HCT116 (cell line): ENCODE measurements around the gene LCN9. TPM values are rescaled to one million over a fixed set of nuclear protein-coding genes. Genes with fewer than 3 reads are reported as not detected.

Source experiments
- ATAC-seq: fragments of 200-7000 bp; cut with Tn5 transposase; 2 replicates; pipeline ENCODE4 v1.9.1; 2020; ENCODE audit warnings: mild to moderate bottlenecking, moderate library complexity
- BruUV-seq: library from RNA; stranded (reverse); fragments of 400-500 nt; replicated peaks from 2 replicates; lab custom pipeline; 2021; lab: Mats Ljungman, UMichigan
- CTCF ChIA-PET: fragments of 300-600 bp; sonication (Branson Sonifier 250); formaldehyde crosslinking; loops from one replicate; lab custom pipeline; 2021; ENCODE audit warnings: antibody characterized with exemption; lab: Charles Lee
- POLR2A ChIA-PET: fragments of 300-600, 350-600 bp; sonication (Branson Sonifier 250); formaldehyde crosslinking; loops from one replicate; lab custom pipeline; 2021; ENCODE audit warnings: antibody characterized with exemption; lab: Charles Lee
- RAD21 ChIA-PET, 2 experiments: fragments of 300-600 bp; sonication (Branson Sonifier 250); formaldehyde crosslinking; loops; one replicate each; lab custom pipeline; 2023; ENCODE audit warnings: low total read pairs in 2 of 2; ENCODE audit not compliant: uncharacterized antibody in 2 of 2, unreplicated experiment in 2 of 2, low non-redundant PET in 1 of 2; lab: Charles Lee
- DNase-seq: peaks from one replicate; pipeline ENCODE4 v3.0.0-alpha.2; 2010; ENCODE audit warnings: low read depth, low spot score
- H2AFZ ChIP-seq: fragments of 200-600 bp; shearing (Covaris generic), sonication (generic); 2 replicates; pipeline ENCODE4 v1.6.1; 2017; ENCODE audit warnings: low read depth, mixed run types, mixed read lengths, antibody characterized with exemption, low read length; ENCODE audit not compliant: poor library complexity, severe bottlenecking
- H3K27ac ChIP-seq: 2 replicates; pipeline ENCODE4 v1.5.1; 2012; ENCODE audit warnings: low read depth, low read length
- H3K27me3 ChIP-seq: fragments of 200-600 bp; sonication (generic); 2 replicates; pipeline ENCODE4 v1.6.1; 2016; ENCODE audit warnings: mixed run types, low read length, mixed read lengths; ENCODE audit not compliant: insufficient read depth
- H3K36me3 ChIP-seq, 2 experiments: fragments of 200-500 bp in 1 of 2; fragments of 200-600 bp in 1 of 2; sonication (Bioruptor generic) in 1 of 2; sonication (generic) in 1 of 2; 2 replicates each; pipeline versions ENCODE4 v1.5.1 to v1.6.1; 2014 to 2016; ENCODE audit warnings: low read length in 2 of 2, inconsistent platforms in 1 of 2, mixed read lengths in 1 of 2, mixed run types in 1 of 2; ENCODE audit not compliant: insufficient read depth in 2 of 2, control insufficient read depth in 1 of 2
- H3K4me1 ChIP-seq, 2 experiments: fragments of 200-600 bp in 1 of 2; sonication (generic) in 1 of 2; 2 replicates each; pipeline versions ENCODE4 v1.5.1 to v1.6.1; 2012 to 2017; ENCODE audit warnings: low read length in 2 of 2, inconsistent platforms in 1 of 2, mild to moderate bottlenecking in 1 of 2, mixed read lengths in 1 of 2, mixed run types in 1 of 2, moderate library complexity in 1 of 2; ENCODE audit not compliant: insufficient read depth in 2 of 2, control insufficient read depth in 1 of 2
- H3K4me2 ChIP-seq: fragments of 200-600 bp; sonication (generic); 2 replicates; pipeline ENCODE4 v1.6.1; 2017; ENCODE audit warnings: mixed run types, low read length, mixed read lengths
- H3K4me3 ChIP-seq, 2 experiments: fragments of 200-600 bp in 1 of 2; sonication (generic) in 1 of 2; replicated peaks in 1 of 2; 2 replicates each; pipeline ENCODE4 v1.5.1; 2011 to 2016; ENCODE audit warnings: low read length in 2 of 2, control low read depth in 1 of 2, low read depth in 1 of 2, mild to moderate bottlenecking in 1 of 2, mixed read lengths in 1 of 2, mixed run types in 1 of 2
- H3K79me2 ChIP-seq: fragments of 200-600 bp; sonication (generic); 2 replicates; pipeline ENCODE4 v1.6.1; 2017; ENCODE audit warnings: mild to moderate bottlenecking, mixed run types, low read length, moderate library complexity, mixed read lengths; ENCODE audit not compliant: insufficient read depth
- H3K9ac ChIP-seq: fragments of 200-600 bp; sonication (generic); 2 replicates; pipeline ENCODE4 v1.6.1; 2016; ENCODE audit warnings: low read length, mixed read lengths
- H3K9me2 ChIP-seq: fragments of 200-600 bp; sonication (generic), shearing (Covaris generic); 2 replicates; pipeline ENCODE4 v1.6.1; 2017; ENCODE audit warnings: mixed run types, mild to moderate bottlenecking, moderate library complexity; ENCODE audit not compliant: insufficient read depth
- H3K9me3 ChIP-seq, 2 experiments: fragments of 200-500 bp in 1 of 2; fragments of 200-600 bp in 1 of 2; sonication (Bioruptor generic) in 1 of 2; sonication (generic) in 1 of 2; 2 replicates each; pipeline ENCODE4 v1.6.1; 2014 to 2017; ENCODE audit warnings: low read length in 2 of 2, mixed read lengths in 2 of 2, inconsistent platforms in 1 of 2, low read depth in 1 of 2, mild to moderate bottlenecking in 1 of 2, mixed run types in 1 of 2, moderate library complexity in 1 of 2; ENCODE audit not compliant: control insufficient read depth in 1 of 2, insufficient read depth in 1 of 2
- H4K20me1 ChIP-seq: fragments of 200-600 bp; sonication (generic), shearing (Covaris generic); 2 replicates; pipeline ENCODE4 v1.6.1; 2017; ENCODE audit warnings: mixed run types, mild to moderate bottlenecking, moderate library complexity; ENCODE audit not compliant: insufficient read depth
- EGR1 ChIP-seq: IDR thresholded peaks from 2 replicates; pipeline ENCODE4 v1.6.1; 2012; ENCODE audit warnings: low read depth
- EZH2 ChIP-seq: fragments of 200-600 bp; sonication (generic); IDR thresholded peaks from 2 replicates; pipeline ENCODE4 v1.6.1; 2017; ENCODE audit warnings: antibody characterized with exemption, mixed run types
- SRF ChIP-seq: IDR thresholded peaks from 2 replicates; pipeline ENCODE4 v1.6.1; 2012; ENCODE audit warnings: low read depth
- YY1 ChIP-seq: IDR thresholded peaks from 2 replicates; pipeline ENCODE4 v1.6.1; 2011; ENCODE audit warnings: low read length, low read depth, moderate library complexity, mild to moderate bottlenecking; ENCODE audit not compliant: insufficient replicate concordance; ENCODE audit errors: extremely low read depth
- ZNF274 ChIP-seq: fragments of 200-500 bp; sonication (Bioruptor generic); IDR thresholded peaks from 2 replicates; pipeline ENCODE4 v1.6.1; 2014; ENCODE audit warnings: mild to moderate bottlenecking, low read depth, low read length, inconsistent platforms
- intact Hi-C: fragments of 100-400 bp; cut with micrococcal nuclease; formaldehyde crosslinking; loops from 2 replicates; pipeline ENCODE4 v1.10.0; 2022
- total RNA-seq: library from RNA; stranded (reverse); gene quantifications from one replicate; pipeline ENCODE4 v1.2.1, GENCODE V29; 2021; ENCODE audit not compliant: unreplicated experiment

LCN9 gene
- total RNA-seq, 1 experiment from 2014 or later, result not detected

- H3K27me3 ChIP-seq, result no peaks in the 10 kb centered on the region
- H3K4me1 ChIP-seq, result peaks cover 4 to 16% of the 10 kb centered on the region in 2 experiments; a peak in 3 of 4 replicates
- intact Hi-C loops, result no loop called here
- no peak for DNase-seq
- no peak overlapping the region for H3K9ac ChIP-seq
- ChIA-PET RAD21 (no interaction called here), CTCF (no interaction called here), POLR2A (no interaction called here)
- H3K4me3 ChIP-seq, result no peak overlapping the region
- H3K9me3 ChIP-seq, result no peaks in the 10 kb centered on the region
- no peak for ATAC-seq
- H3K4me2 ChIP-seq, result no peak overlapping the region
- no peak overlapping the region for H2AFZ ChIP-seq
- no peak overlapping the region for H3K27ac ChIP-seq
- H3K9me2 ChIP-seq, result no peaks in the 10 kb centered on the region
- no peaks in the 10 kb centered on the region for H3K79me2 ChIP-seq
- no TSS peak for BruUV-seq
- TF ChIP-seq EZH2 (no peak), ZNF274 (no peak), YY1 (no peak), SRF (no peak)
- H4K20me1 ChIP-seq, result no peaks in the 10 kb centered on the region
- no peaks in the 10 kb centered on the region for H3K36me3 ChIP-seq
Measured at GRCh38 chr9:135690836-135691570, 27.9 kb downstream of the LCN9 start.

- no TSS peak for BruUV-seq
- ChIA-PET POLR2A (no interaction called here), CTCF (no interaction called here), RAD21 (no interaction called here)
- intact Hi-C loops, result no loop called here
- H3K9ac ChIP-seq, result no peak overlapping the region
- DNase-seq, result no peak
- H3K27ac ChIP-seq, result no peak overlapping the region
- H4K20me1 ChIP-seq, result no peaks in the 10 kb centered on the region
- no peaks in the 10 kb centered on the region for H3K36me3 ChIP-seq
- H3K9me3 ChIP-seq, result no peaks in the 10 kb centered on the region
- no peaks in the 10 kb centered on the region for H3K79me2 ChIP-seq
- ATAC-seq, result peak; percentile 41
- H3K4me1 ChIP-seq, result peaks cover 4 to 16% of the 10 kb centered on the region in 2 experiments; a peak in 3 of 4 replicates
- no peaks in the 10 kb centered on the region for H3K9me2 ChIP-seq
- no peak overlapping the region for H3K4me3 ChIP-seq
- H2AFZ ChIP-seq, result no peak overlapping the region
- no peak for TF ChIP-seq EZH2
- TF ChIP-seq EGR1, result peak; percentile 91
- no peaks in the 10 kb centered on the region for H3K27me3 ChIP-seq
- H3K4me2 ChIP-seq, result peak overlapping the region; percentile 47
Measured at GRCh38 chr9:135692410-135692809, 29.3 kb downstream of the LCN9 start.
